GM19035 (cell line): ENCODE measurements around the gene DYNC1LI2.

Experiments used
- ATAC-seq: cut with Tn5 transposase; IDR thresholded peaks from one replicate; pipeline ENCODE4 v1.9.1; 2021; ENCODE audit not compliant: unreplicated experiment

Gene DYNC1LI2

GRCh38 chr16:66740533-66740932 is 10.9 kb downstream of the DYNC1LI2 start:
- ATAC-seq: no peak

- no peak for ATAC-seq
These were observed 11.4 kb downstream of the DYNC1LI2 start for GRCh38 chr16:66740010-66740409.

GRCh38 chr16:66735891-66736290 is 15.5 kb downstream of the DYNC1LI2 start:
- ATAC-seq: no peak

DNA sequence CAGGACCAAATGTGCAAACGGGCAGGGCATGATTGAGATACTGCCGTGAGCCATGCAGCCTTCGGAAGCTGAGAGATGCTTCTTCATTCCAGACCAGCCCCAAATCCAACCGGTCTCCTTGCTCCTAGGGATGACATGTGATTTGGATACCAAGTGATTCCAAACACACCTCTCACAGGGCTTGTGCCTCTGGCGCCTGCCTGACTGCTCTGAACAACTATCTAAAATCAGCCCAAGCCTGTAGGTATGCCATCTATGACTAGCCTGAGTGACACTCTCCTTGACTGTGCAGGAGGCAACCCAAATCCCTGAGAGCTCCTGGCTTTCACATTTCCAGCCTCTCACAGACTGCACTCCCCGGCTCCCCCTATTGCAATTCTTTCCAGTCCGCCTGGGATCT is 20.3 kb downstream of the DYNC1LI2 start:
- ATAC-seq: no peak

GRCh38 chr16:66728804-66729203 is 22.6 kb downstream of the DYNC1LI2 start:
- ATAC-seq: no peak

GRCh38 chr16:66728117-66728787 is 23.2 kb downstream of the DYNC1LI2 start:
- no peak for ATAC-seq

DNA sequence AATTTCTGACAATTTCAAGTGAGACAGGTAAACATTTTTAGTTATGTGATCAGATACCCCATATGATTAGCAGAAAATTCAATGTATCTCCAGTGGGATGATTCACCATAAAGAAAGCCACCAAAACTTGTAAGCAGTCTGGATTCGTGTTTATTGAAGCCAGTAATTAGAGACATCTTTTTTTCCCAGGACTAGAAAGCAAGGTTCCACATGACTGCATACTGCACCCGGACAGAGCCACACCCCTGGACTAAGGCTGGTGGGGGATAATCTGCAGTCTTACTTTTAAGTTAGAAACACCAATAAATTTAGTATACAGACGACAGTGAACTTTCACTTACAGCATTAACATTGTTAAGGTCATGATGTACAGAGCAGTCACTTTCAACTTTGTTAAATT is 30.6 kb downstream of the DYNC1LI2 start:
- ATAC-seq: no peak

GRCh38 chr16:66719246-66719645 is 32.2 kb downstream of the DYNC1LI2 start:
- ATAC-seq: no peak

GRCh38 chr16:66717776-66718175 is 33.6 kb downstream of the DYNC1LI2 start:
- ATAC-seq: no peak

DNA sequence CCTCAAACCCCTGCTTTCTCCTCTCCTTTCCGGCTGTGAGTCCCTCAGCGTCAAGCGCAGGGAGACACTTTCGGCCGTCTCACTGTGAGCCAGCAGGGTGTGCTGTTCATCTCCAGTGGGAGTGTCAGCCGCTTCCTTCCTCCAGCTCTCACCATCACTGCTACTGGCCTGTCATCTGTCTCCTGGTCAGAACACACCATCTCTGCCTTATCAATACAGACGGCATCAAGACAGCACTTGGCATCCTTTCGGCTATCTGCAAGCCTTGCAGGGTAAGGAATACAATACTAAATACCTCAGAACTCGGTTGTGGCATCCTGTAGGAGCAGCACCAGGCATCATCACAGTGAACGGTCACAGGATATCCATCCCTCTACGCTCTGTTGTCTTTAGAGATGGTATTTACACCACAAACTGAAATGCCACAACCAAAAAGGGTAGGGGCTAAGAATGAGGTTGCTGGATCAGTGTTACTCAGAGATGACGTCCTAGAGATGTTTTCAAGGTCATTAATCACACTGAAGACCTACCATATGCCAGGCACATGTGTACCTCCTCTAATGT is 34.2 kb downstream of the DYNC1LI2 start:
- ATAC-seq: no peak

- ATAC-seq: no peak
These were observed 36.6 kb downstream of the DYNC1LI2 start for GRCh38 chr16:66714654-66715307.

GRCh38 chr16:66714062-66714461 is 37.3 kb downstream of the DYNC1LI2 start:
- ATAC-seq: no peak

DNA sequence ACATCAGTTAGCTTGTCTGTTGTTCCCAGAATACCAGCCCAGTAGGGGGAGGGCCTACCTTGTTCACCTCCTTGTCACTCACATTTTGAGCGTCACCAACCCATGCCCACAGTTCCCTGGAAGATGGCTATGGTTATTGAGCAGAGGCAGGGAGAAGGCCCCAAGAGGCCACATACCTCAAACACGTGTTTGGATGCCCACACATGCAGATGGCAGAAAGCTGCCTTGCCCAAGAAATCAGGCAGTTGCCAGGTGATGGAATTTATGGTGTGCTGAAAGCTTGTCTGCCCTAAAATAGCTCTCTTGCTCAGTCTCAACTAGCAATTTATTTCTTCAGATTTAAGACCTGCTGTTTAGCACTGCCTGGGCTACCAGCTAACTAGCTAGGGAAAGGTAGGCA is 38.3 kb downstream of the DYNC1LI2 start:
- ATAC-seq: no peak

DNA sequence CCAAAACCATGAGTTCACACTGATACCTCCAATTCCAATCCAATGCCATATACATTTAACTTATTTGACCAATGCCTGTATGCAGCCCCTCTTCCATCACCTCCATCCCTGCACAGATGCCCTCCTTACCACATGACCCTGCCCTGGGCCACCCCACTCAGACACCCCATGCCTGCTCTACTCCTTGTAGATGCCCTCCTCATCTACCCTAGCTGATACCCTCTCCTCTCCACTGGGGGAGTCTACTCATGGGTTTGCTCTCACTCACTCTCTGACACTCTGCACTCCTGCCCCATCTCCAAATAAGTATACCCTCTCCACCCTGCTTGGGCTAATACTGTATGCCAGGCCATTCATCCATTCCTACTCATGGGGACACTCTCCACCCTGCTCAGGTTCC is 38.9 kb downstream of the DYNC1LI2 start:
- ATAC-seq: no peak

DNA sequence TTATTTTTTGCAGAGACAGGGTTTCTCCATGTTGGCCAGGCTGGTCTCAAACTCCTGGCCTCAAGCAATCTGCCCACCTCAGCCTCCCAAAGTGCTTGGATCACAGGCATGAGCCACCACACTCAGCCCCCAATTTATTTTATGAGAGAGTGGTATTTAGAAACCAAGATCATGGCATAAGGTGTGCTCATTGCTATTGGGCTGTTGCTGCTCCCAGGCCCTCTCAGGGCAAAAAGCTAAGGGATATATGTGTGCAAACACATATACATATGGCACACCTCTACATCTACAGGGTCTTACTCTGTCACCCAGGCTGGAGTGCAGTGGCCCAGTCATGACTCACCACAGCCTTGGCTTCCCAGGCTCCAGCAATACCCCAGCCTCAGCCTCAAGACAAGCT is 39.8 kb downstream of the DYNC1LI2 start:
- no peak for ATAC-seq

DNA sequence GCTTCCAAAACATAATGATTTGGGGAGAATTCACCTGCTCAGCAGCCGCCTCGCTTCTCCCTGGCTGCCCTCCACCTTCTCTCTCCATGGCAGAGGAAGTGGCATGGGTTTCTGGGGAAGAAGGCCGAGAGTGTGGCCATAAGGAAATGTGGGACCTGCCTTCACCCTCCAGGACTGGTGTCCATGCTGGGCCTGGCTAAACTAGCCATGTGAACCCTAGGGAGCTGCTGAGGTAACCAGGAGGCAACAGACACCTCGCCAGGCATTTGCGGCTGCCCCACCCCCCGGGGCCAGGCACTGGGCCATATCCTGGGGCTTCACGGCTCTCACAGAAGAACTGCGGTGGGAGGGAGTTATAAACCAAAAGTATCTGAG is 44.9 kb downstream of the DYNC1LI2 start:
- no peak for ATAC-seq

DNA sequence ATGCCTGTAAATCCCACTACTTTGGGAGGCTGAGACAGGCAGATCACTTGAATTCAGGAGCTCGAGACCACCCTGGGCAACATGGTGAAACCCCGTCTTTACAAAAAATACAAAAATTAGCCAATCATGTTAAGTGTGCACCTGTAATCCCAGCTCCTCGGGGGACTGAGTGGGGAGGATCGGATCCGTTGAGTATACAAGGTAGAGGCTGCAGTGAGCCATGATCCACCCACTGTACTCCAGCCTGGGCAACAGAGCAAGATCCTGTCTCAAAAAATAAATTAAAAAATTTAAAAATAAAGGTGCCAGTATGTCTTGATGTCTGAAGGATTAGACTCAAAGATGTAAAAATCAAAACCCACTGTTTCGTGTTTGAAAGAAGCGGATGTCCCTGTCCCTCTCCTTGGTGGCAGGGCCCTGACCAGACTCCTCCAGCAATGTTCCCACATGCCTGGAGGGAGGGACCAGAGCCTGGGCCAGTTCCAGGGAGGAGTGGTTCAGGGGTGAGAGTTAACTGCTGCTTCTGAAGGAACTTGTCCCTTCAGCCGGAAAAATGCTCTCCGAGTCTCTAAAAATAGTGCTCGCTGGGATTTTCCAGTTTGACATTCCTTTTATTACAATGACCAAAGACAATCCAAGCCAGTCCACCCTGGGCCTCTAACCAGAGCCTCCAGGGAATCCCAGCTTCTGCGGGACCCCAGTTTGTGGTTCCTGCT is 45.5 kb downstream of the DYNC1LI2 start:
- no peak for ATAC-seq

- no peak for ATAC-seq
These were observed 47.8 kb downstream of the DYNC1LI2 start for GRCh38 chr16:66703406-66704215.

GRCh38 chr16:66701516-66701915 is 49.9 kb downstream of the DYNC1LI2 start:
- ATAC-seq: no peak

GRCh38 chr16:66701026-66701425 is 50.4 kb downstream of the DYNC1LI2 start:
- no peak for ATAC-seq

DNA sequence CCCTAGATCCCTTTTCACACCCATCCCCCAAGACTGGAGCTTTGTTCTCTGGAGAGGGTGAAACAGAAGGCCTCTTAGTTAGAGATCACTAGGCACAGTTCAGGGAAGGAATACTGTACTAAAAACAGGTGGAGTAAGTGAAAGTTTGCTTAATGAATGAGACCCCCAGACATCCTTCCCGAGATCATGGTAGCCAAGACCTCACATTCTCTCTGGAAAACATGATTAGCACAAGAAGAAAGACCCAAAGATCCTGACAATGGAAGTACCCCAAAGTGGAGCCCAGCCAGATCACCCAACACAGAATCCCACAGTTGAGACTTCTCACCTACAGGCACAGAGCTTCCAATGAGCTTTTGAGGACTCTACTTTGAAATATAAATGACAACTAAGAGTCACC is 51.5 kb downstream of the DYNC1LI2 start:
- no peak for ATAC-seq
